ENCODE results near the gene NFATC4. TPM values are rescaled to one million over a fixed set of nuclear protein-coding genes. Genes with fewer than 3 reads are reported as not detected.

NFATC4 gene
- total and polyA plus RNA-seq, 10 of the 15 experiments (the other 5 are each of a cell fraction or from before 2014, with no cell fraction given) = 0.97 to 14.3 (median 4.9) TPM

DNA sequence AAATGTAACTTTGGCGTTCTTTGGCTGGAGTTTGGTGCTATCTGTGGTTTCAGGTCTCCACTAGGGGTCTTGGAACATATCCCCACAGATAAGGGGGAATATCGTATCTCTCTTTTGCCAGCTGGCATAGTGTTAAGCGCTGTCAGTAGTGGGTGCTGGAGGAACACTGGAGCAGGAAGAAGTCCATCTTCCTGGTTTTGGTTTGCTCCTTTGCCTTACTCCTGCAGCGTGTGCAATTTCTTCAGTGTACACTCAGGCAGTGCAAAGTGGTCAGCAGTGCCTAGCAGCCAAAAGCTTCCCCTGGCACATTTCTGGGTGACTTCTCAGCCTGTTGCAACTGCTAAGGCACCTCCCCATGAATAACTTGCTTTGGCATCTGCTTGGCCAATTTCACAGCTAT lies 16.5 kb upstream of the NFATC4 start:
- Histone ChIP-seq H3K4me2 (ENCODE audit: control insufficient read depth, insufficient read depth) (no peak overlapping the region), H3K36me3 (ENCODE audit: control insufficient read depth in 2 of 2, insufficient read depth in 2 of 2, low read length in 1 of 2) (no peaks in the 10 kb centered on the region), H3K79me2 (ENCODE audit: control insufficient read depth, insufficient read depth, low read length) (no peaks in the 10 kb centered on the region), H3K27me3 (replicated peaks in 1 of 2; ENCODE audit: control insufficient read depth in 2 of 2, insufficient read depth in 2 of 2, low read length in 1 of 2) (peaks cover 1 to 4% of the 10 kb centered on the region in 2 experiments; a peak in 3 of 4 replicates), H3K9ac (ENCODE audit: control insufficient read depth, insufficient read depth, low read length) (no peak overlapping the region), H3K9me3 (replicated peaks; ENCODE audit: control insufficient read depth, insufficient read depth, low read length) (no peaks in the 10 kb centered on the region), H3K27ac (ENCODE audit: control insufficient read depth, insufficient read depth) (no peak overlapping the region), H3K4me3 (no peak overlapping the region), H4K20me1 (ENCODE audit: control insufficient read depth, insufficient read depth) (no peaks in the 10 kb centered on the region), H3K4me1 (ENCODE audit: control insufficient read depth, insufficient read depth, low read length) (no peaks in the 10 kb centered on the region), H2AFZ (ENCODE audit: control insufficient read depth, low read depth, low read length) (no peak overlapping the region)
- in situ Hi-C loops (cut with MboI) (no loop called here), intact Hi-C loops (cut with micrococcal nuclease; ENCODE audit: unreplicated experiment) (no loop called here)
- ATAC-seq = no peak; the same call in 2 of the 3 replicates
- RAD21 ChIA-PET (ENCODE audit: unreplicated experiment) = no interaction called here
- no peak for DNase-seq (ENCODE audit: low read depth, low spot score)
- CTCF ChIA-PET = interaction anchor here (0.9 to 2.5 kb wide), 3 partner anchors 18 to 80 kb away, joined by 3 to 10 read pairs (median 5); no protein-coding TSS in a partner anchor
- SMC1A ChIA-PET (ENCODE audit: uncharacterized antibody, unreplicated experiment) = interaction anchor here (0.6 to 1.7 kb wide), 4 partner anchors 11 to 80 kb away, joined by 3 read pairs; partner anchors contain the start of gene RIPK3
- 23% methylated on average over 4 of the region's 4 CpGs for WGBS (ENCODE audit: insufficient coverage, insufficient replicate concordance, low lambda C conversion rate, missing lambda C conversion rate)
- POLR2A ChIA-PET = no interaction called here
- no peak for FAIRE-seq
- BruUV-seq (replicated peaks) = no TSS peak
- TF ChIP-seq ZNF207 (IDR thresholded peaks at IDR 0.05; ENCODE audit: borderline replicate concordance) (no peak), IKZF1 (conservative IDR thresholded peaks at IDR 0.05) (no peak), MXI1 (IDR thresholded peaks at IDR 0.05; ENCODE audit: low read depth, low read length) (no peak), WRNIP1 (IDR thresholded peaks at IDR 0.05; ENCODE audit: borderline replicate concordance, low read depth, low read length) (no peak), RB1 (IDR thresholded peaks at IDR 0.05; ENCODE audit: borderline replicate concordance) (no peak), EGR1 (IDR thresholded peaks at IDR 0.05; ENCODE audit: borderline replicate concordance in 1 of 2, low read depth in 2 of 2, low read length in 2 of 2) (no peak), BMI1 (IDR thresholded peaks at IDR 0.05; ENCODE audit: borderline replicate concordance) (no peak), CHD2 (IDR thresholded peaks at IDR 0.05; ENCODE audit: borderline replicate concordance, low read depth, low read length) (no peak), EZH2 (IDR thresholded peaks at IDR 0.05; ENCODE audit: borderline replicate concordance, control insufficient read depth, low read depth, low read length) (no peak), FOXM1 (IDR thresholded peaks at IDR 0.05; ENCODE audit: low read depth, low read length) (no peak), ESRRA (IDR thresholded peaks at IDR 0.05; ENCODE audit: low read length) (no peak), ZBED1 (IDR thresholded peaks at IDR 0.05; ENCODE audit: borderline replicate concordance) (no peak), PAX5 (IDR thresholded peaks at IDR 0.05; ENCODE audit: borderline replicate concordance, low read depth, low read length) (no peak), NFYB (IDR thresholded peaks at IDR 0.05; ENCODE audit: insufficient read depth, low read depth, low read length) (no peak)
- TF ChIP-seq, protein P1, sequence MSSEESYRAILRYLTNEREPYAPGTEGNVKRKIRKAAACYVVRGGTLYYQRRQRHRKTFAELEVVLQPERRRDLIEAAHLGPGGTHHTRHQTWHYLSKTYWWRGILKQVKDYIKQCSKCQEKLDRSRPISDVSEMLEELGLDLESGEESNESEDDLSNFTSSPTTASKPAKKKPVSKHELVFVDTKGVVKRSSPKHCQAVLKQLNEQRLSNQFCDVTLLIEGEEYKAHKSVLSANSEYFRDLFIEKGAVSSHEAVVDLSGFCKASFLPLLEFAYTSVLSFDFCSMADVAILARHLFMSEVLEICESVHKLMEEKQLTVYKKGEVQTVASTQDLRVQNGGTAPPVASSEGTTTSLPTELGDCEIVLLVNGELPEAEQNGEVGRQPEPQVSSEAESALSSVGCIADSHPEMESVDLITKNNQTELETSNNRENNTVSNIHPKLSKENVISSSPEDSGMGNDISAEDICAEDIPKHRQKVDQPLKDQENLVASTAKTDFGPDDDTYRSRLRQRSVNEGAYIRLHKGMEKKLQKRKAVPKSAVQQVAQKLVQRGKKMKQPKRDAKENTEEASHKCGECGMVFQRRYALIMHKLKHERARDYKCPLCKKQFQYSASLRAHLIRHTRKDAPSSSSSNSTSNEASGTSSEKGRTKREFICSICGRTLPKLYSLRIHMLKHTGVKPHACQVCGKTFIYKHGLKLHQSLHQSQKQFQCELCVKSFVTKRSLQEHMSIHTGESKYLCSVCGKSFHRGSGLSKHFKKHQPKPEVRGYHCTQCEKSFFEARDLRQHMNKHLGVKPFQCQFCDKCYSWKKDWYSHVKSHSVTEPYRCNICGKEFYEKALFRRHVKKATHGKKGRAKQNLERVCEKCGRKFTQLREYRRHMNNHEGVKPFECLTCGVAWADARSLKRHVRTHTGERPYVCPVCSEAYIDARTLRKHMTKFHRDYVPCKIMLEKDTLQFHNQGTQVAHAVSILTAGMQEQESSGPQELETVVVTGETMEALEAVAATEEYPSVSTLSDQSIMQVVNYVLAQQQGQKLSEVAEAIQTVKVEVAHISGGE (CRISPR knock-in tag; IDR thresholded peaks at IDR 0.05) = no peak
- TF ChIP-seq, protein P2, sequence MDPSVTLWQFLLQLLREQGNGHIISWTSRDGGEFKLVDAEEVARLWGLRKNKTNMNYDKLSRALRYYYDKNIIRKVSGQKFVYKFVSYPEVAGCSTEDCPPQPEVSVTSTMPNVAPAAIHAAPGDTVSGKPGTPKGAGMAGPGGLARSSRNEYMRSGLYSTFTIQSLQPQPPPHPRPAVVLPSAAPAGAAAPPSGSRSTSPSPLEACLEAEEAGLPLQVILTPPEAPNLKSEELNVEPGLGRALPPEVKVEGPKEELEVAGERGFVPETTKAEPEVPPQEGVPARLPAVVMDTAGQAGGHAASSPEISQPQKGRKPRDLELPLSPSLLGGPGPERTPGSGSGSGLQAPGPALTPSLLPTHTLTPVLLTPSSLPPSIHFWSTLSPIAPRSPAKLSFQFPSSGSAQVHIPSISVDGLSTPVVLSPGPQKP (IDR thresholded peaks at IDR 0.05; ENCODE audit: low read depth, low read length) = no peak
- TF ChIP-seq, protein P3, sequence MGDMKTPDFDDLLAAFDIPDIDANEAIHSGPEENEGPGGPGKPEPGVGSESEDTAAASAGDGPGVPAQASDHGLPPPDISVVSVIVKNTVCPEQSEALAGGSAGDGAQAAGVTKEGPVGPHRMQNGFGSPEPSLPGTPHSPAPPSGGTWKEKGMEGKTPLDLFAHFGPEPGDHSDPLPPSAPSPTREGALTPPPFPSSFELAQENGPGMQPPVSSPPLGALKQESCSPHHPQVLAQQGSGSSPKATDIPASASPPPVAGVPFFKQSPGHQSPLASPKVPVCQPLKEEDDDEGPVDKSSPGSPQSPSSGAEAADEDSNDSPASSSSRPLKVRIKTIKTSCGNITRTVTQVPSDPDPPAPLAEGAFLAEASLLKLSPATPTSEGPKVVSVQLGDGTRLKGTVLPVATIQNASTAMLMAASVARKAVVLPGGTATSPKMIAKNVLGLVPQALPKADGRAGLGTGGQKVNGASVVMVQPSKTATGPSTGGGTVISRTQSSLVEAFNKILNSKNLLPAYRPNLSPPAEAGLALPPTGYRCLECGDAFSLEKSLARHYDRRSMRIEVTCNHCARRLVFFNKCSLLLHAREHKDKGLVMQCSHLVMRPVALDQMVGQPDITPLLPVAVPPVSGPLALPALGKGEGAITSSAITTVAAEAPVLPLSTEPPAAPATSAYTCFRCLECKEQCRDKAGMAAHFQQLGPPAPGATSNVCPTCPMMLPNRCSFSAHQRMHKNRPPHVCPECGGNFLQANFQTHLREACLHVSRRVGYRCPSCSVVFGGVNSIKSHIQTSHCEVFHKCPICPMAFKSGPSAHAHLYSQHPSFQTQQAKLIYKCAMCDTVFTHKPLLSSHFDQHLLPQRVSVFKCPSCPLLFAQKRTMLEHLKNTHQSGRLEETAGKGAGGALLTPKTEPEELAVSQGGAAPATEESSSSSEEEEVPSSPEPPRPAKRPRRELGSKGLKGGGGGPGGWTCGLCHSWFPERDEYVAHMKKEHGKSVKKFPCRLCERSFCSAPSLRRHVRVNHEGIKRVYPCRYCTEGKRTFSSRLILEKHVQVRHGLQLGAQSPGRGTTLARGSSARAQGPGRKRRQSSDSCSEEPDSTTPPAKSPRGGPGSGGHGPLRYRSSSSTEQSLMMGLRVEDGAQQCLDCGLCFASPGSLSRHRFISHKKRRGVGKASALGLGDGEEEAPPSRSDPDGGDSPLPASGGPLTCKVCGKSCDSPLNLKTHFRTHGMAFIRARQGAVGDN (IDR thresholded peaks at IDR 0.05) = no peak
